Suprapubic skin (tissue), 3 donors: ENCODE measurements around the gene NCKAP5.

Experiments used
- CTCF ChIP-seq, 2 donors: fragments of 200-600 bp in 1 of 2; fragments of 450-650 bp in 1 of 2; sonication (generic) in 1 of 2; IDR thresholded peaks; one replicate each; pipeline ENCODE4 v1.5.1; 2016 to 2019; ENCODE audit warnings: antibody characterized with exemption in 2 of 2, mild to moderate bottlenecking in 1 of 2, moderate library complexity in 1 of 2
- EP300 ChIP-seq: sonication (generic); formaldehyde crosslinking; IDR thresholded peaks from one replicate; pipeline ENCODE4 v1.6.1; 2017; ENCODE audit warnings: antibody characterized with exemption

- TF ChIP-seq EP300 (no peak), CTCF (IDR thresholded peaks at IDR 0.05) (no peak)
These were observed 129.3 kb downstream of the NCKAP5 start for GRCh38 chr2:133438848-133439564.
